HG03103 (cell line): ENCODE results near the gene REXO1.

ENCODE experiments used
- ATAC-seq: cut with Tn5 transposase; IDR thresholded peaks from one replicate; pipeline ENCODE4 v1.9.1; 2021; ENCODE audit warnings: low read depth; ENCODE audit not compliant: unreplicated experiment

Gene REXO1

GRCh38 chr19:1768918-1769644 lies 79.2 kb downstream of the REXO1 start:
- ATAC-seq = no peak

- no peak for ATAC-seq
Measured at GRCh38 chr19:1768248-1768647, 80.0 kb downstream of the REXO1 start.

- ATAC-seq = no peak
Measured at GRCh38 chr19:1767464-1767933, 80.8 kb downstream of the REXO1 start.

- ATAC-seq = no peak
Measured at GRCh38 chr19:1766800-1767352, 81.4 kb downstream of the REXO1 start.

- no peak for ATAC-seq
Measured at GRCh38 chr19:1765904-1766799, 82.1 kb downstream of the REXO1 start.
